GM23248 (cell line): Measurements from ENCODE around the gene TMUB1. TPM values are rescaled to one million over a fixed set of nuclear protein-coding genes. Genes with fewer than 3 reads are reported as not detected.

ENCODE experiments used
- DNase-seq: peaks from one replicate; pipeline ENCODE4 v3.0.0-alpha.2; 2015
- H2AFZ ChIP-seq: fragments of 200-600 bp; sonication (generic); 2 replicates; pipeline ENCODE4 v1.6.1; 2016; ENCODE audit warnings: antibody characterized with exemption
- H3F3A ChIP-seq: fragments of 200-600 bp; sonication (generic); 2 replicates; pipeline ENCODE4 v1.6.1; 2016; ENCODE audit warnings: mild to moderate bottlenecking, antibody characterized with exemption, mixed run types; ENCODE audit not compliant: insufficient read depth
- H3K27ac ChIP-seq: fragments of 200-600 bp; sonication (generic); 2 replicates; pipeline ENCODE4 v1.5.1; 2016; ENCODE audit warnings: mild to moderate bottlenecking
- H3K27me3 ChIP-seq: fragments of 200-600 bp; sonication (generic); replicated peaks from 2 replicates; pipeline ENCODE4 v1.6.1; 2016; ENCODE audit warnings: mild to moderate bottlenecking; ENCODE audit not compliant: insufficient read depth
- H3K36me3 ChIP-seq: fragments of 200-600 bp; sonication (generic); 2 replicates; pipeline ENCODE4 v1.6.1; 2016; ENCODE audit warnings: low read depth, mild to moderate bottlenecking
- H3K4me1 ChIP-seq: fragments of 200-600 bp; sonication (generic); 2 replicates; pipeline ENCODE4 v1.6.1; 2016; ENCODE audit warnings: mild to moderate bottlenecking; ENCODE audit not compliant: insufficient read depth
- H3K4me2 ChIP-seq: fragments of 200-600 bp; sonication (generic); one replicate; pipeline ENCODE4 v1.6.1; 2016; ENCODE audit warnings: mild to moderate bottlenecking; ENCODE audit not compliant: unreplicated experiment
- H3K4me3 ChIP-seq: fragments of 200-600 bp; sonication (generic); 2 replicates; pipeline ENCODE4 v1.5.1; 2016; ENCODE audit warnings: mild to moderate bottlenecking
- H3K79me2 ChIP-seq: fragments of 200-600 bp; sonication (generic); 2 replicates; pipeline ENCODE4 v1.6.1; 2016; ENCODE audit warnings: mild to moderate bottlenecking; ENCODE audit not compliant: insufficient read depth
- H3K9ac ChIP-seq: fragments of 200-600 bp; sonication (generic); 2 replicates; pipeline ENCODE4 v1.6.1; 2016; ENCODE audit warnings: mild to moderate bottlenecking
- H3K9me2 ChIP-seq: fragments of 200-600 bp; sonication (generic); 2 replicates; pipeline ENCODE4 v1.6.1; 2016; ENCODE audit warnings: mixed run types, mild to moderate bottlenecking, moderate library complexity; ENCODE audit not compliant: insufficient read depth
- H3K9me3 ChIP-seq: fragments of 200-600 bp; sonication (generic); one replicate; pipeline ENCODE4 v1.6.1; 2017; ENCODE audit warnings: low read depth
- H4K20me1 ChIP-seq: fragments of 200-600 bp; sonication (generic); 2 replicates; pipeline ENCODE4 v1.6.0; 2016; ENCODE audit not compliant: insufficient read depth
- EZH2 ChIP-seq: fragments of 200-600 bp; sonication (generic); IDR thresholded peaks from 2 replicates; pipeline ENCODE4 v1.6.1; 2018; ENCODE audit warnings: antibody characterized with exemption, mild to moderate bottlenecking; ENCODE audit not compliant: insufficient read depth, poor library complexity, severe bottlenecking
- EZH2phosphoT487 ChIP-seq: fragments of 200-600 bp; sonication (generic); IDR thresholded peaks from 2 replicates; pipeline ENCODE4 v1.6.1; 2018; ENCODE audit warnings: antibody characterized with exemption, moderate library complexity, mild to moderate bottlenecking, low read depth; ENCODE audit not compliant: insufficient read depth
- WGBS, 2 experiments: methylation state at CpG; one replicate each; pipeline ENCODE4 v1.1.6; 2015 to 2017; ENCODE audit warnings: low lambda C conversion rate in 2 of 2, low coverage in 1 of 2; ENCODE audit errors: missing lambda C conversion rate in 2 of 2; 5-methylcytosine and 5-hydroxymethylcytosine counted together
- in situ Hi-C: fragments of 300-500 bp; cut with MboI; formaldehyde crosslinking; loops from 2 replicates; pipeline ENCODE4 v1.15.0; 2020
- polyA plus RNA-seq: library from polyadenylated mRNA; unstranded; fragments of >200 nt; fragmentation: Nextera tagmentation; extraction: Ambion mirVana; gene quantifications from 2 replicates; pipeline ENCODE4 v1.2.1, GENCODE V29; 2016
- total RNA-seq: library from RNA; depleted of rRNA; stranded (reverse); fragments of >200 nt; shearing (Covaris generic); gene quantifications from 2 replicates; pipeline ENCODE4 v1.2.3, GENCODE V29; 2014

The TMUB1 gene
- total and polyA plus RNA-seq, 2 experiments from 2014 or later: 19.9 to 33.6 TPM

- peak overlapping the region; percentile 89 for H3K27ac ChIP-seq
- no peaks in the 10 kb centered on the region for H3K9me2 ChIP-seq
- H3K27me3 ChIP-seq: no peaks in the 10 kb centered on the region
- peaks cover 13% of the 10 kb centered on the region for H3F3A ChIP-seq
- no peak overlapping the region for H2AFZ ChIP-seq
- peaks cover 45% of the 10 kb centered on the region for H3K79me2 ChIP-seq
- no peaks in the 10 kb centered on the region for H3K36me3 ChIP-seq
- H3K4me3 ChIP-seq: peak overlapping the region; percentile 91
- peak overlapping the region; percentile 81 for H3K4me2 ChIP-seq
- in situ Hi-C loops: no loop called here
- TF ChIP-seq EZH2phosphoT487 (no peak), EZH2 (no peak)
- peaks cover 17% of the 10 kb centered on the region for H3K4me1 ChIP-seq
- DNase-seq: peak; percentile 19
- peak overlapping the region; percentile 96 for H3K9ac ChIP-seq
- H3K9me3 ChIP-seq: no peaks in the 10 kb centered on the region
- no peaks in the 10 kb centered on the region for H4K20me1 ChIP-seq
- WGBS, 2 experiments: 73 to 78% methylated on average over 24 to 27 of the region's 27 CpGs
Measured at GRCh38 chr7:151079199-151079910, 3.9 kb downstream of the TMUB1 start.

GRCh38 chr7:151078233-151079040 lies 4.9 kb downstream of the TMUB1 start:
- Histone ChIP-seq H3K27me3 (no peaks in the 10 kb centered on the region), H3K9ac (peak overlapping the region; percentile 96), H3K4me1 (peaks cover 17% of the 10 kb centered on the region), H3F3A (peaks cover 7% of the 10 kb centered on the region; the same call in 1 of the 2 replicates), H3K9me3 (no peaks in the 10 kb centered on the region), H3K9me2 (no peaks in the 10 kb centered on the region), H4K20me1 (no peaks in the 10 kb centered on the region), H3K27ac (peak overlapping the region; percentile 40), H3K36me3 (no peaks in the 10 kb centered on the region; the same call in 1 of the 2 replicates), H3K4me3 (0 out of 2 replicates have a peak overlapping the region, but pooled peaks have one; percentile 5), H2AFZ (no peak overlapping the region), H3K4me2 (peak overlapping the region; percentile 7), H3K79me2 (peaks cover 45% of the 10 kb centered on the region)
- 31 to 38% methylated on average over 20 to 21 of the region's 22 CpGs for WGBS, 2 experiments
- TF ChIP-seq EZH2 (no peak), EZH2phosphoT487 (no peak)
- peak; percentile 65 for DNase-seq
- in situ Hi-C loops: no loop called here

- no peak overlapping the region for H2AFZ ChIP-seq
- peaks cover 17% of the 10 kb centered on the region for H3K4me1 ChIP-seq
- no peak overlapping the region for H3K4me3 ChIP-seq
- WGBS, 2 experiments: 55 to 64% methylated on average over 4 to 9 of the region's 10 CpGs
- DNase-seq: peak; percentile 64
- peaks cover 42% of the 10 kb centered on the region for H3K79me2 ChIP-seq
- peak overlapping the region; percentile 40 for H3K27ac ChIP-seq
- H3K9me2 ChIP-seq: no peaks in the 10 kb centered on the region
- H3K9ac ChIP-seq: 0 out of 2 replicates have a peak overlapping the region, but pooled peaks have one; percentile 29
- TF ChIP-seq EZH2: no peak
- no peak for TF ChIP-seq EZH2phosphoT487
- in situ Hi-C loops: no loop called here
- H3F3A ChIP-seq: peaks cover 7% of the 10 kb centered on the region; the same call in 1 of the 2 replicates
- H3K36me3 ChIP-seq: no peaks in the 10 kb centered on the region; the same call in 1 of the 2 replicates
- H3K27me3 ChIP-seq: no peaks in the 10 kb centered on the region
- no peaks in the 10 kb centered on the region for H4K20me1 ChIP-seq
- no peak overlapping the region for H3K4me2 ChIP-seq
- no peaks in the 10 kb centered on the region for H3K9me3 ChIP-seq
Measured at GRCh38 chr7:151077705-151078232, 5.5 kb downstream of the TMUB1 start.
